Adrenal gland (tissue), 5 donors: ENCODE results near the gene SYCN.

Experiments used
- POLR2A ChIP-seq, 2 donors: fragments of 450-650 bp; IDR thresholded peaks; one replicate each; pipeline ENCODE4 v1.6.1; 2017; ENCODE audit warnings: antibody characterized with exemption in 2 of 2, mild to moderate bottlenecking in 2 of 2, moderate library complexity in 1 of 2
- TF ChIP-seq, protein P1 (sequence below), 6 experiments: fragments of 450-650 bp in 4 of 6; fragments of 200-600 bp in 2 of 6; sonication (generic) in 1 of 6; IDR thresholded peaks; 1 replicate in 5 of 6; 2 replicates in 1 of 6; pipeline versions ENCODE4 v1.5.1 to v1.8.0; 2016 to 2021; ENCODE audit warnings: antibody characterized with exemption in 6 of 6, mild to moderate bottlenecking in 2 of 6, moderate library complexity in 1 of 6
- donor health status: DM: no; HTN: no; CAD: no.

DNA sequence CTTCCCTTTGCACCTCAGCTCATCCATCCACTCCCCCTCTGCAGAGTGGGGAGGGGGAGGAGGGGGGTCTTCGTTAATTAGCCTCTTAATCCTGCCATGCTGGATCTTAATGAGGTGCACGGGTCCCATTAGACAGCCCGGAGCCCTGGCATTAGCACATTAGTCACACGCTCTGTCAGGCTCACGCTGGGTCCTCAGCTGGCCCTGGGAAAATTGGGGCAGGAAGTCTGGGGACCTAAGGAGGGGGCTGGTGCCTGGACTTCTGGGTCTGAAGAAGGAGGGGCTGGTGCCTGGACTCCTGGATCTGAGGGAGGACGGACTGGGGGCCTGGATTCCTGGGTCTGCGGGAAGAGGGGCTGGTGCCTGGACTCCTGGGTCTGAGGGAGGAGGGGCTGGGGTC is 7.7 kb downstream of the SYCN start:
- TF ChIP-seq, protein P1, sequence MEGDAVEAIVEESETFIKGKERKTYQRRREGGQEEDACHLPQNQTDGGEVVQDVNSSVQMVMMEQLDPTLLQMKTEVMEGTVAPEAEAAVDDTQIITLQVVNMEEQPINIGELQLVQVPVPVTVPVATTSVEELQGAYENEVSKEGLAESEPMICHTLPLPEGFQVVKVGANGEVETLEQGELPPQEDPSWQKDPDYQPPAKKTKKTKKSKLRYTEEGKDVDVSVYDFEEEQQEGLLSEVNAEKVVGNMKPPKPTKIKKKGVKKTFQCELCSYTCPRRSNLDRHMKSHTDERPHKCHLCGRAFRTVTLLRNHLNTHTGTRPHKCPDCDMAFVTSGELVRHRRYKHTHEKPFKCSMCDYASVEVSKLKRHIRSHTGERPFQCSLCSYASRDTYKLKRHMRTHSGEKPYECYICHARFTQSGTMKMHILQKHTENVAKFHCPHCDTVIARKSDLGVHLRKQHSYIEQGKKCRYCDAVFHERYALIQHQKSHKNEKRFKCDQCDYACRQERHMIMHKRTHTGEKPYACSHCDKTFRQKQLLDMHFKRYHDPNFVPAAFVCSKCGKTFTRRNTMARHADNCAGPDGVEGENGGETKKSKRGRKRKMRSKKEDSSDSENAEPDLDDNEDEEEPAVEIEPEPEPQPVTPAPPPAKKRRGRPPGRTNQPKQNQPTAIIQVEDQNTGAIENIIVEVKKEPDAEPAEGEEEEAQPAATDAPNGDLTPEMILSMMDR (IDR thresholded peaks at IDR 0.05), result no peak
- TF ChIP-seq POLR2A (IDR thresholded peaks at IDR 0.05), result no peak
